NCI-H1417 treated with DMSO at 0.1 percent for 48 hours (cell line): Measurements from ENCODE around the gene SYT6.
"Not testable (repeated sequence)": the region's sequence is repeated elsewhere in the genome, so short reads cannot be mapped to it uniquely, and the experiment has no call there.

ENCODE experiments used
- DNase-seq: peaks from one replicate; lab custom pipeline; 2025; lab: John Stamatoyannopoulos, UW

Gene SYT6

DNA sequence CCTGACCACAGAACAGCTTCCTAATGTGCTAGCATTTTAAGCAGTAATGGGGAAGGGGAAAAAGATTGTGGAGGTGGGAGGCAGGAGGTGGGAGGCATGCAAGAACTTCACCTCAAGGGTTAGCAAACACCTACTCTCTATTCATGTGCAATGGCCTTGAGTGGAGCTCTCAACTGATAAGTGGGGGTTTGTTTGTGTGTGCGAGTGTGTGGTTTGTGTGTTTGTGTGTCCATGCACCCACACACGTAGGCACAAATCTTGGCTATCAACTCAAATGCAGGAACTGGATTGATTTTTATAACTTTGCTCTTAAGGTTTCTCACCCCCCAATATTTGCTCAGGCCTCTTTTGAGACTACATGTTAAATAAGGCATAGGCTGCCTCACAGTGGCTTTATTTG lies 78.6 kb downstream of the SYT6 start:
- DNase-seq = no peak

GRCh38 chr1:114072246-114072645 lies 81.4 kb downstream of the SYT6 start:
- DNase-seq = no peak

DNA sequence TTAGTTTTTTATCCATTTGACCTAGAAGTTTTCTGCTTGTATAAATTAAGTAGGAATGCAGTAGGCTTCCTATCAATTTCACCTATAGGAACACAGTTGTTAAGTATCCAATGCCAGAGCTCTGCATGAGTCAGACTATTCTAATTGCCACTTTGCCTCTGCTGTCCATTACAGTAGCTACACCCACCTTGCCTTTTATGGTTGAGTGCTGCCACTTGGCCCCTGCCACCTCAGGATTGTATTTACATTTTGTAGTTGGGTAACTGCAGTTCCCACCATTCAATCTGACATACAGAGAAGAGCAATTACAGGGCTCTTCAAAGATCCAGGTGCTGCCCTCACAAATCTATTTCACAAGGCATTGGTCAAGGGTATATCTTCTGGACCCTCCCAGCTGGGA lies 83.9 kb downstream of the SYT6 start:
- DNase-seq = not testable (repeated sequence)

DNA sequence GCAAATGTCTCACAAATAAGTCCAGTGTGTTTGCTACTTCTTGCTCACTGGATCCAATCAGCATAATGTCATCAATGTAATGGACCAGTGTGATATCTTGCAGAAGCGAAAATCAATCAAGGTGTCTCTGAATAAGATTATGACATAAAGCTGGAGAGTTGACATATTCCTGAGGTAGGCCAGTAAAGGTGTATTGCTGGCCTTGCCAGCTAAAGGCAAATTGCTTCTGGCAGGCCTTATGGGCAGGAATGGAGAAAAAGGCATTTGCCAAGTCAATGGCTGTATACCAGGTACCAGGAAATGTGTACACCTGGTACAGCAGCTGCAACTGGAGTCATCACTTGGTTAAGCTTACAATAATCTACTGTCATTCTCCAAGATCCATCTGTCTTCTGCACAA lies 85.0 kb downstream of the SYT6 start:
- DNase-seq = not testable (repeated sequence)

GRCh38 chr1:114065671-114066070 lies 88.0 kb downstream of the SYT6 start:
- DNase-seq = not testable (repeated sequence)

GRCh38 chr1:114063544-114063943 lies 90.1 kb downstream of the SYT6 start:
- no peak for DNase-seq

DNA sequence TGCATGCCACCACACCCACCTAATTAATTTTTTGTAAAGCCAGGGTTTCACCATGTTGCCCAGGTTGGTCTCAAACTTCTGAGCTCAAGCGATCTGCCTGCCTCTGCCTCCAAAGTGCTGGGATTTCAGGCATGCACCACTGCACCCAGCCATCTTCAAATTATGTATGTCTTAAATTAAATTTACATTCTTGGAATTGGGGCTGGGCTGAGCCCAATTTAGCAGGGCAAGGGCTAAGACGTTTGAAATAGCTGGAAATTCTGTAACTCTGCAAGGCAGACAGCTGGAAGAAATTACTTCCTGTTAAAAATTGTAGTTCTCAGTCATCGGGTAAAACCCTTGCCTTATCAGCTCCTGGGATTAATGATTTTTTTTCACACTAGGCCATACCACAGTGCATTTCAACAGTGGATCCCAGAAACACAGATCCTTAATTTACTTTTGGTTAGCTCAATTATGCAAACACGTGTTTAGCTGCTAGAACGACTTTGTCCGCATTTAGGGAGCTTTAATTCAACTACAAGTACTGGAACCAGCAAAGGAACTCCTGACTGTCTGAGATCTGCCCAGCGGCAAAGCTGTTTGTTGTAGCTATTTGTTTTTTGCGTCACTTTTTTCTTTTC lies 91.1 kb downstream of the SYT6 start:
- DNase-seq = no peak

DNA sequence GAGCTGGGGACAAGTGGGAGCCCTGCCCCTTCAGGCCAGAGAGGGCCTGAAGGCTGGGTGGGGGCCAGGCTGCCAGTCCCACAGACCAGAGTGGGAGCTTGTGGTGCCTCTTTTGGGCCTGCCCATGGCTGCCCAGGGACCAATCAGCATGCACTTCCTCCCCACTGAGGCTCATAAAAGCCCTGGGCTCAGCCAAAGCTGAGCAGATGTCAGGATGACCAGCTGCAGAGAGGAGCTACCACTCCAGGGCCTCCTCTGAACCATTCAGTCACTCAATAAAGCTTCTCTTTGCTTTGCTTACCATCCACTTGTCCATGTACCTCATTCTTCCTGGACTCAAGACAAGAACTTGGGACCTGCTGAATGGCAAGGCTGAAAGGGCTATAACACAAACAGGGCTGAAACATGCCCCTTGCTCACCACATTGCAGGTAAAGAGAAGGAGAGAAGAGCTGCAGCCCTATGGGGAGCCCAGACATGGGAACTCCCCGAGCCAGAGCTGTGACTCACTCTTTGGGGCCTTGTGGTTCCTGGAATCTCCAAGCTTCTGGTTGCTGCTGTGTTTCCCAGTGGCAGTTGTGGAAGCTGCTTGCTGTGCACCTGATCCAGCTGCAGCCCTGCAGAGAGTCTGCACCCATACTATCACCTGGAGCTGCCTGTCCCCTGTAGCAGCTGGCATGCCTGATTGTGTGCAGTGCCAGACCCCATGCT lies 92.4 kb downstream of the SYT6 start:
- no peak for DNase-seq

DNA sequence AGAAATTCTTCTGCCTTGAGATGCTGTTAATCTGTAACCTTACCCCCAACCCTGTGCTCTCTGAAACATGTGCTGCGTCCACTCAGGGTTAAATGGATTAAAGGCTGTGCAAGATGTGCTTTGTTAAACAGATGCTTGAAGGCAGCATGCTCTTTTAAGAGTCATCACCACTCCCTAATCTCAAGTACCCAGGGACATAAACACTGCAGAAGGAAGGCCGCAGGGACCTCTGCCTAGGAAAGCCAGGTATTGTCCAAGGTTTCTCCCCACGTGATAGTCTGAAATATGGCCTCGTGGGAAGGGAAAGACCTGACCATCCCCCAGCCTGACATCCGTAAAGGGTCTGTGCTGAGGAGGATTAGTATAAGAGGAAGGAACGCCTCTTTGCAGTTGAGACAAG lies 95.4 kb downstream of the SYT6 start:
- not testable (repeated sequence) for DNase-seq

- no peak for DNase-seq
These were observed 99.5 kb downstream of the SYT6 start for GRCh38 chr1:114054148-114054547.

DNA sequence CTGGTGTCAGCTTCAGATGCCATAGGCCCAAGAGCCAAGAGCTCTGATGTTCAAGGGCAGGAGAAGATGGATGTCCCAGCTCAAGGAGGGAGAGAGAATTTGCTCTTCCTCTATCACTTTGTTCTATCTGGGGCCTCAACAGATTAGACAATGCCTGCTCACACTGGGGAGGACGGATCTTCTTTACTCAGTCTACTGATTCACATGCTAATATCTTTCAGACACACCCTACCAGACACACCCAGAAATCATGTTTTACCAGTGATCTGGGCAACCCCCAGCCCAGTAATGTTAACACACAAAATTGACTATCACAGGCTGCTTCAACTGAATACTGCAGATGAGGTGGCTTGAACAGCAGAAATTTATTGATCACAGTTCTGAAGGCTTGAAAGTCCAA lies 105.4 kb downstream of the SYT6 start:
- DNase-seq = no peak

- DNase-seq = no peak
These were observed 110.1 kb downstream of the SYT6 start for GRCh38 chr1:114043548-114043947.

GRCh38 chr1:114043054-114043453 lies 110.6 kb downstream of the SYT6 start:
- DNase-seq = no peak

GRCh38 chr1:114040273-114041015 lies 113.2 kb downstream of the SYT6 start:
- DNase-seq = no peak
